Measurements from ENCODE around the gene GIT2.
"Not testable (repeated sequence)": the region's sequence is repeated elsewhere in the genome, so short reads cannot be mapped to it uniquely, and the experiment has no call there.

Gene GIT2

DNA sequence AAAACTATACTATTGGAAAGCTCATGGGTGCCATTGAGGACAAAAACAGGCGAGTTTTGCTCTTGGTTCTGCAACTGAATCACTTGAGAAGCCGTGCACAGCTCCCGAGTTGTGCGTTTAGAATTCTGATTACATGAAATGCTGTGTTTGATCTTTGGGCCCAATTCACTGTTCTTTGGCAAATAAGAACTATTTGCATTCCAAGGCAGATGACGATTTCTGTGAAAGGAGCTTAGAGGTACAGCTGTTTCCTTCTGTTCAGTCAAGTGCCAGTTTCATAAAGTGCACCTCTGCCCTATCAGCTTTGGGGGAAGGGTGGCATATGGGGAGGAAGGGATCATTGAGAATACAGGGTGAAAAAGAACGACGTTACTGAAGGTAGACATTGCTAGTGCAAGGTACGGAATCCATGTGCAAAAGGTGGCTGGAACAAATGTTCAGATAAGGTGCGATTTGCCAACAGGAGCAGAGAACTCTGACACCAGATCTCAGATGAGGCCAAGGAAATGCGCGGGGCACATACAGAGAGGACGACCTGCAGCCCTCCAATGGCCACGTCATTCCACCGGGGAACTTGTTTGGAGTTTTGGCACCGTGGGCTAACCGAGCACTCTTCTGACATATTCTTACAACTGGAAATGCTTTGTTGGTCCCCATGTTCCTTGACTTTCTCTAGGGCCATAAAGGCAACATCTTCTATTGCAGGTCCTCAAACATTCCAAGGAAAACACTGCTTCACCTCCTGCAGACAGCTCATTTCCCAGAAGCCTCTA lies 66.0 kb downstream of the GIT2 start:
- no peak for ATAC-seq
- TF ChIP-seq, protein P1, sequence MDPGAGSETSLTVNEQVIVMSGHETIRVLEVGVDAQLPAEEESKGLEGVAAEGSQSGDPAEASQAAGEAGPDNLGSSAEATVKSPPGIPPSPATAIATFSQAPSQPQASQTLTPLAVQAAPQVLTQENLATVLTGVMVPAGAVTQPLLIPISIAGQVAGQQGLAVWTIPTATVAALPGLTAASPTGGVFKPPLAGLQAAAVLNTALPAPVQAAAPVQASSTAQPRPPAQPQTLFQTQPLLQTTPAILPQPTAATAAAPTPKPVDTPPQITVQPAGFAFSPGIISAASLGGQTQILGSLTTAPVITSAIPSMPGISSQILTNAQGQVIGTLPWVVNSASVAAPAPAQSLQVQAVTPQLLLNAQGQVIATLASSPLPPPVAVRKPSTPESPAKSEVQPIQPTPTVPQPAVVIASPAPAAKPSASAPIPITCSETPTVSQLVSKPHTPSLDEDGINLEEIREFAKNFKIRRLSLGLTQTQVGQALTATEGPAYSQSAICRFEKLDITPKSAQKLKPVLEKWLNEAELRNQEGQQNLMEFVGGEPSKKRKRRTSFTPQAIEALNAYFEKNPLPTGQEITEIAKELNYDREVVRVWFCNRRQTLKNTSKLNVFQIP (CRISPR knock-in tag; IDR thresholded peaks at IDR 0.05; ENCODE audit: borderline replicate concordance, low read depth), result no peak
- TF ChIP-seq OSR1 (CRISPR knock-in tag; IDR thresholded peaks at IDR 0.05) (no peak), RARB (CRISPR knock-in tag; IDR thresholded peaks at IDR 0.05) (no peak), CSDC2 (CRISPR knock-in tag; IDR thresholded peaks at IDR 0.05) (no peak), PPARA (CRISPR knock-in tag; IDR thresholded peaks at IDR 0.05; ENCODE audit: borderline replicate concordance) (no peak), ESRRG (CRISPR knock-in tag; IDR thresholded peaks at IDR 0.05) (no peak), ISL1 (CRISPR knock-in tag; IDR thresholded peaks at IDR 0.05) (no peak), TCF4 (CRISPR knock-in tag; IDR thresholded peaks at IDR 0.05; ENCODE audit: borderline replicate concordance) (no peak), TOX (CRISPR knock-in tag; IDR thresholded peaks at IDR 0.05; ENCODE audit: borderline replicate concordance) (no peak), SNAI2 (CRISPR knock-in tag; IDR thresholded peaks at IDR 0.05) (no peak), ZNF565 (CRISPR knock-in tag; conservative IDR thresholded peaks at IDR 0.05; ENCODE audit: low read depth) (no peak), ZC3H10 (CRISPR knock-in tag; IDR thresholded peaks at IDR 0.05) (no peak), ZFP30 (CRISPR knock-in tag; IDR thresholded peaks at IDR 0.05) (no peak), GLIS3 (CRISPR knock-in tag; IDR thresholded peaks at IDR 0.05) (no peak), ARNTL (CRISPR knock-in tag; IDR thresholded peaks at IDR 0.05; ENCODE audit: borderline replicate concordance, low read depth) (no peak)
- TF ChIP-seq, protein P2, sequence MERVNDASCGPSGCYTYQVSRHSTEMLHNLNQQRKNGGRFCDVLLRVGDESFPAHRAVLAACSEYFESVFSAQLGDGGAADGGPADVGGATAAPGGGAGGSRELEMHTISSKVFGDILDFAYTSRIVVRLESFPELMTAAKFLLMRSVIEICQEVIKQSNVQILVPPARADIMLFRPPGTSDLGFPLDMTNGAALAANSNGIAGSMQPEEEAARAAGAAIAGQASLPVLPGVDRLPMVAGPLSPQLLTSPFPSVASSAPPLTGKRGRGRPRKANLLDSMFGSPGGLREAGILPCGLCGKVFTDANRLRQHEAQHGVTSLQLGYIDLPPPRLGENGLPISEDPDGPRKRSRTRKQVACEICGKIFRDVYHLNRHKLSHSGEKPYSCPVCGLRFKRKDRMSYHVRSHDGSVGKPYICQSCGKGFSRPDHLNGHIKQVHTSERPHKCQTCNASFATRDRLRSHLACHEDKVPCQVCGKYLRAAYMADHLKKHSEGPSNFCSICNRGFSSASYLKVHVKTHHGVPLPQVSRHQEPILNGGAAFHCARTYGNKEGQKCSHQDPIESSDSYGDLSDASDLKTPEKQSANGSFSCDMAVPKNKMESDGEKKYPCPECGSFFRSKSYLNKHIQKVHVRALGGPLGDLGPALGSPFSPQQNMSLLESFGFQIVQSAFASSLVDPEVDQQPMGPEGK (CRISPR knock-in tag; IDR thresholded peaks at IDR 0.05; ENCODE audit: borderline replicate concordance), result no peak
- TF ChIP-seq, protein P3, sequence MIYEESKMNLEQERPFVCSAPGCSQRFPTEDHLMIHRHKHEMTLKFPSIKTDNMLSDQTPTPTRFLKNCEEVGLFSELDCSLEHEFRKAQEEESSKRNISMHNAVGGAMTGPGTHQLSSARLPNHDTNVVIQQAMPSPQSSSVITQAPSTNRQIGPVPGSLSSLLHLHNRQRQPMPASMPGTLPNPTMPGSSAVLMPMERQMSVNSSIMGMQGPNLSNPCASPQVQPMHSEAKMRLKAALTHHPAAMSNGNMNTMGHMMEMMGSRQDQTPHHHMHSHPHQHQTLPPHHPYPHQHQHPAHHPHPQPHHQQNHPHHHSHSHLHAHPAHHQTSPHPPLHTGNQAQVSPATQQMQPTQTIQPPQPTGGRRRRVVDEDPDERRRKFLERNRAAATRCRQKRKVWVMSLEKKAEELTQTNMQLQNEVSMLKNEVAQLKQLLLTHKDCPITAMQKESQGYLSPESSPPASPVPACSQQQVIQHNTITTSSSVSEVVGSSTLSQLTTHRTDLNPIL (CRISPR knock-in tag; IDR thresholded peaks at IDR 0.05; ENCODE audit: low read depth), result no peak
- TF ChIP-seq, protein P4, sequence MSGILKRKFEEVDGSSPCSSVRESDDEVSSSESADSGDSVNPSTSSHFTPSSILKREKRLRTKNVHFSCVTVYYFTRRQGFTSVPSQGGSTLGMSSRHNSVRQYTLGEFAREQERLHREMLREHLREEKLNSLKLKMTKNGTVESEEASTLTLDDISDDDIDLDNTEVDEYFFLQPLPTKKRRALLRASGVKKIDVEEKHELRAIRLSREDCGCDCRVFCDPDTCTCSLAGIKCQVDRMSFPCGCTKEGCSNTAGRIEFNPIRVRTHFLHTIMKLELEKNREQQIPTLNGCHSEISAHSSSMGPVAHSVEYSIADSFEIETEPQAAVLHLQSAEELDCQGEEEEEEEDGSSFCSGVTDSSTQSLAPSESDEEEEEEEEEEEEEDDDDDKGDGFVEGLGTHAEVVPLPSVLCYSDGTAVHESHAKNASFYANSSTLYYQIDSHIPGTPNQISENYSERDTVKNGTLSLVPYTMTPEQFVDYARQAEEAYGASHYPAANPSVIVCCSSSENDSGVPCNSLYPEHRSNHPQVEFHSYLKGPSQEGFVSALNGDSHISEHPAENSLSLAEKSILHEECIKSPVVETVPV (CRISPR knock-in tag; IDR thresholded peaks at IDR 0.05), result no peak
- TF ChIP-seq, protein P5, sequence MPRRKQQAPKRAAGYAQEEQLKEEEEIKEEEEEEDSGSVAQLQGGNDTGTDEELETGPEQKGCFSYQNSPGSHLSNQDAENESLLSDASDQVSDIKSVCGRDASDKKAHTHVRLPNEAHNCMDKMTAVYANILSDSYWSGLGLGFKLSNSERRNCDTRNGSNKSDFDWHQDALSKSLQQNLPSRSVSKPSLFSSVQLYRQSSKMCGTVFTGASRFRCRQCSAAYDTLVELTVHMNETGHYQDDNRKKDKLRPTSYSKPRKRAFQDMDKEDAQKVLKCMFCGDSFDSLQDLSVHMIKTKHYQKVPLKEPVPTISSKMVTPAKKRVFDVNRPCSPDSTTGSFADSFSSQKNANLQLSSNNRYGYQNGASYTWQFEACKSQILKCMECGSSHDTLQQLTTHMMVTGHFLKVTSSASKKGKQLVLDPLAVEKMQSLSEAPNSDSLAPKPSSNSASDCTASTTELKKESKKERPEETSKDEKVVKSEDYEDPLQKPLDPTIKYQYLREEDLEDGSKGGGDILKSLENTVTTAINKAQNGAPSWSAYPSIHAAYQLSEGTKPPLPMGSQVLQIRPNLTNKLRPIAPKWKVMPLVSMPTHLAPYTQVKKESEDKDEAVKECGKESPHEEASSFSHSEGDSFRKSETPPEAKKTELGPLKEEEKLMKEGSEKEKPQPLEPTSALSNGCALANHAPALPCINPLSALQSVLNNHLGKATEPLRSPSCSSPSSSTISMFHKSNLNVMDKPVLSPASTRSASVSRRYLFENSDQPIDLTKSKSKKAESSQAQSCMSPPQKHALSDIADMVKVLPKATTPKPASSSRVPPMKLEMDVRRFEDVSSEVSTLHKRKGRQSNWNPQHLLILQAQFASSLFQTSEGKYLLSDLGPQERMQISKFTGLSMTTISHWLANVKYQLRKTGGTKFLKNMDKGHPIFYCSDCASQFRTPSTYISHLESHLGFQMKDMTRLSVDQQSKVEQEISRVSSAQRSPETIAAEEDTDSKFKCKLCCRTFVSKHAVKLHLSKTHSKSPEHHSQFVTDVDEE (CRISPR knock-in tag; IDR thresholded peaks at IDR 0.05), result no peak

DNA sequence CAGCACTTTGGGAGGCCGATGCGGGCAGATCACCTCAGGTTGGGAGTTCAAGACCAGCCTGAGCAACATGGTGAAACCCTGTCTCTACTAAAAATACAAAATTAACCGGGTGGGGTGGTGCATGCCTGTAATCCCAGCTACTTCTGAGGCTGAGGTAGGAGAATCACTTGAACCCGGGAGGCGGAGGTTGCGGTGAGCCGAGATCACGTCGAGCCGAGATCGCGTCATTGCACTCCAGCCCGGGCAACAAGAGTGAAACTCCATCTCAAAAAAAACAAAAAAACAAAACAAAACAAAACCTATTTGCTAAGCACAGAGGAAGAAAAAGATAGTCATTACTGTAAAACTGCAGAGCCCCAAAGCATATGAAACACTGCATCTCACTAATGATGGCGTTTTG lies 66.8 kb downstream of the GIT2 start:
- ATAC-seq, result not testable (repeated sequence)

DNA sequence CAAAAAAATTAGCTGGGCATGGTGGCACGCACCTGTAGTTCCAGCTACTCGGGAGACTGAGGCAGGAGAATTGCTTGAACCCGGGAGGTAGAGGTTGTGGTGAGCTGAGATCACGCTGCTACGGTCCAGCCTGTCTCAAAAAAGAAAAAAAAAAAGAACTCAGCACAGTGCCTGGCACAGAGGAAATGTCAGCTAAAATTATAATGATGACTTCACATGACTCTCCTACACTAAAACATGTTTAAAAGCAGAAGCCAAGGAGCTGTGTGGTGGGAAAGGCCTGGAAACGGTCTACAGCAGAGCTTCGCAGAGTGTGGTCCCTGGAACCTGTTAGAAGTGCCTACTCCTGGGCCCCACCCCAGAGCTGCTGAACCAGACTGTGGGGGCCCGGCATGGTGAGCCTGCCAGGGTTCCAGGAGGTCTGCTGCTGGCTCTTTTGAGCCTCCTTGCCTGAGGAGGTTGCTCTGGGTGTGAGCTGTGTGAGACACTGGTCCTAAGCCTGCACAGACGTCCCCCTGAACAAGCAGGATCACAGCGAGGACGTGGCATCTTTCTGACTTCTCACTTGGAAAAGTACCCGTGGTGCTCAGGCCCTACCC lies 68.0 kb downstream of the GIT2 start:
- no peak for ATAC-seq
- TF ChIP-seq ZNF8 (CRISPR knock-in tag; IDR thresholded peaks at IDR 0.05) (no peak), BACH2 (CRISPR knock-in tag; IDR thresholded peaks at IDR 0.05; ENCODE audit: borderline replicate concordance) (no peak), SNAI2 (CRISPR knock-in tag; IDR thresholded peaks at IDR 0.05) (no peak), TOX (CRISPR knock-in tag; IDR thresholded peaks at IDR 0.05; ENCODE audit: borderline replicate concordance) (no peak), OSR1 (CRISPR knock-in tag; IDR thresholded peaks at IDR 0.05) (no peak), PPARA (CRISPR knock-in tag; IDR thresholded peaks at IDR 0.05; ENCODE audit: borderline replicate concordance) (no peak), ZNF70 (CRISPR knock-in tag; IDR thresholded peaks at IDR 0.05) (no peak), CSDC2 (CRISPR knock-in tag; IDR thresholded peaks at IDR 0.05) (no peak), ZFP3 (CRISPR knock-in tag; IDR thresholded peaks at IDR 0.05) (no peak), ISL1 (CRISPR knock-in tag; IDR thresholded peaks at IDR 0.05) (no peak)
- TF ChIP-seq, protein P4 (CRISPR knock-in tag; IDR thresholded peaks at IDR 0.05), result no peak
- TF ChIP-seq, protein P3 (CRISPR knock-in tag; IDR thresholded peaks at IDR 0.05; ENCODE audit: low read depth), result no peak

Data from SK-N-SH treated with all-trans-retinoic acid at 6 μM for 48 hours (cell line).